Muscle of back (tissue), 13 donors: ENCODE measurements around the gene FXYD5. TPM values are rescaled to one million over a fixed set of nuclear protein-coding genes. Genes with fewer than 3 reads are reported as not detected.

Experiments used
- DNase-seq, 3 donors: peaks; one replicate each; pipeline versions ENCODE4 v3.0.0 to v3.0.0-alpha.2; 2013
- long read RNA-seq, 9 donors: transcript quantifications; one replicate each; lab custom pipeline, GENCODE V29; 2026
- polyA plus RNA-seq, 10 donors: library from polyadenylated mRNA; unstranded; fragments of 120-200 nt; gene quantifications; one replicate each; pipeline ENCODE4 v1.2.1, GENCODE V29; 2013; ENCODE audit not compliant: insufficient read length in 10 of 10

FXYD5 gene, protein sequence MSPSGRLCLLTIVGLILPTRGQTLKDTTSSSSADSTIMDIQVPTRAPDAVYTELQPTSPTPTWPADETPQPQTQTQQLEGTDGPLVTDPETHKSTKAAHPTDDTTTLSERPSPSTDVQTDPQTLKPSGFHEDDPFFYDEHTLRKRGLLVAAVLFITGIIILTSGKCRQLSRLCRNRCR
- polyA plus RNA-seq = 10 to 100 TPM; 16.8 to 41.1 (median 22.9) TPM
- long read RNA-seq, donor 1, transcript FXYD5-204 (9 exons, 872 nt) = major isoform, 6 of 8 reads
- long read RNA-seq, donor 1, partial matches to known transcripts = 0 of 8 reads
- long read RNA-seq, donor 1, other reads (novel, unspliced or antisense) = 0 of 8 reads
- long read RNA-seq, donor 2, partial matches to known transcripts = 0 of 4 reads
- long read RNA-seq, donor 2, other reads (novel, unspliced or antisense) = 0 of 4 reads
- long read RNA-seq, donor 3 = 0 reads
- long read RNA-seq, donor 4, transcript FXYD5-204 (9 exons, 872 nt) = major isoform, 7 of 8 reads
- long read RNA-seq, donor 4, partial matches to known transcripts = 0 of 8 reads
- long read RNA-seq, donor 4, other reads (novel, unspliced or antisense) = 0 of 8 reads
- long read RNA-seq, donor 5, transcript FXYD5-204 (9 exons, 872 nt) = major isoform, 10 of 13 reads
- long read RNA-seq, donor 5, partial matches to known transcripts = 0 of 13 reads
- long read RNA-seq, donor 5, other reads (novel, unspliced or antisense) = 0 of 13 reads
- long read RNA-seq, donor 6, transcript FXYD5-204 (9 exons, 872 nt) = major isoform, 7 of 8 reads
- long read RNA-seq, donor 6, partial matches to known transcripts = 0 of 8 reads
- long read RNA-seq, donor 6, other reads (novel, unspliced or antisense) = 0 of 8 reads
- long read RNA-seq, donor 7, partial matches to known transcripts = 0 of 2 reads
- long read RNA-seq, donor 7, other reads (novel, unspliced or antisense) = 0 of 2 reads
- long read RNA-seq, donor 8, transcript FXYD5-204 (9 exons, 872 nt) = major isoform, 6 of 9 reads
- long read RNA-seq, donor 8, partial matches to known transcripts = 0 of 9 reads
- long read RNA-seq, donor 8, other reads (novel, unspliced or antisense) = 0 of 9 reads
- long read RNA-seq, donor 9, partial matches to known transcripts = 0 of 2 reads
- long read RNA-seq, donor 9, other reads (novel, unspliced or antisense) = 0 of 2 reads

- peak in 2 of 3 donors; percentile 59 to 74 for DNase-seq
These were observed at the start of gene FXYD5 for GRCh38 chr19:35154525-35155406. Gene FXYD5 (plus strand): TSS chr19:35154735. CDS start chr19:35155551, 816 bp downstream.

GRCh38 chr19:35105047-35105410 is 49.5 kb upstream of the FXYD5 start:
- DNase-seq = no peak

GRCh38 chr19:35105411-35106290 is 48.9 kb upstream of the FXYD5 start:
- no peak for DNase-seq

DNA sequence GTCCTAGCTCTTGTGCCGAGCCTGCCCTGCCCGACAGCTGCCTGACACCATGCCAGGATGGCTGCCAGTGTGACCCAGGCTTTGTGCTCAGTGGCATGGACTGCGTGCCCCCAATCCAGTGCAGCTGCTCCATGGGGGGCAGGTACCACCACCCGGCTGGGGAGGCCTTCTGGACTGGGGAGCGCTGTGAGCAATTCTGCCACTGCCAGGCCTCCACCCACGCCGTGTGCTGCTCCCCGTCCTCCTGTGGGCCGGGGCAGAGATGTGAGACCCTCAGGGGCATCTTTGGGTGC is 48.3 kb upstream of the FXYD5 start:
- no peak for DNase-seq

- no peak for DNase-seq
These were observed 47.5 kb upstream of the FXYD5 start for GRCh38 chr19:35106898-35107541.

DNA sequence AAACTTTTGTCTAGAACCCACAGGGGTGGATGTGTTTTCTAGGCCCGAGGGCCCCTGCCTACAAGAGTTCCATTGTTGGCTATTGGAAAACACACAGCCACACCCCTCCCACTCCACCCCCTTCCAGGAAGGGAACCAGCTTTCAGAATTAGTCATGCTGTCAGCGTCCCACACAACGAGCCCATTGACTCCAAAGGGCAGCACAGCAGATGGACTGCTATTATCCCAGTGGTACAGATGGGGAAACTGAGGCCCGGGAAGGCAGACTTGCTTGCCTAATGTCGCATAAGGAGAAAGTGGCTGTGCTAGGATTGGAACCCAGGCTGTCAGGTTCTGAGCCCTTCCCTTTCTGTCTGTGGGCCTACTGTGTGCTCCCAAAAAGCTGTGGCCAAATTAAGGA is 47.0 kb upstream of the FXYD5 start:
- no peak for DNase-seq

DNA sequence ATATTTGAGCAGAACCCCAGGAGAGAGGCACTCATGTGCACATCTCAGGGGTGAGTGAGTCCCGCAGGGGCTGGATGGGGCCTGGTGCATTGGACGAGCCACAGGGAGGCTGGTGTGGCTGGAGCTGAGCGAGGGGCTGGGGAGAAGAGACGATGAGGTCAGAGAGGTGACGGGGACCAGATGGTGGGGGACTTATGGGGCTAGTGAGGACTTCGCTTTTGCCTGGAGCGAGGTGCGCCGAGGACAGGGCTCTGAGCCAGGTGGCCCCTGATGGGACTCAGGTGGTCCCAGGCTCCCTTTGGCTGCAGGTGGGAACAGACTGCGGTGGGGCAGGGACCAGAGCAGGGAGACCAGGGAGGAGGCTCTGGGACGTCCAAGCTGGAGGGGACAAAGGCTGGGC is 45.8 kb upstream of the FXYD5 start:
- no peak for DNase-seq

DNA sequence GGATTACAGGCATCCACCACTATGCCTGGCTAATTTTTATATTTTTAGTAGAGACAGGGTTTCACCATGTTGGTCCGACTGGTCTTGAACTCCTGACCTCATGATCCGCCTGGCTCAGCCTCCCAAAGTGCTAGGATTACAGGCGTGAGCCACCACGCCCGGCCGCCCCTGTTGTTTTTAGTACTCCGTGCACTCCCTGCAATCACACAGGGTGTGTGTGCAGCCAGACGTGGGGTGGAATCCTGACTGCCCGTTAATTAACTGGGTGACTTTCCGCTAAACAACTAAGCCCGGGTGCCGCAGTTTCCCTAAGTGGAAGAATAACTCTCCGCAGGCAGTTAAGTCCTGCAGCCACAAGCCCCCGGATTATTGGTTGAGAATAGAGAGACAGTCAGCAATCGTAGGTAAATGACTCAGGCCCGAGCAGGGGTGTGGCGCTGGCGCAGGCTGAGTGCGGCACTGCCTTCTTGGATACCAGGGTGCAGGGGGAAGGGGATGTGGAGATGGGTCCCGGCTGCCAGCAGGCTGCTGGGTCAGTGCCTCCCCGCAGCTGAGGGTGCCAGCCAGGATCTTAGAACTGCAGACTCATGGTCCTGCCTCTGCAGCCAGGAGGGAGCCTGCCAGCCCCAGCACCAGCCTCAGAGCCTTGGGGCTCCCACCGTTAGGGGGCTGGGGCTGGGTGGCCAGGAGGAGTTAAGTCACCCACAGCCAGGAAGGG is 45.0 kb upstream of the FXYD5 start:
- no peak for DNase-seq

GRCh38 chr19:35110974-35111373 is 43.6 kb upstream of the FXYD5 start:
- DNase-seq = no peak

DNA sequence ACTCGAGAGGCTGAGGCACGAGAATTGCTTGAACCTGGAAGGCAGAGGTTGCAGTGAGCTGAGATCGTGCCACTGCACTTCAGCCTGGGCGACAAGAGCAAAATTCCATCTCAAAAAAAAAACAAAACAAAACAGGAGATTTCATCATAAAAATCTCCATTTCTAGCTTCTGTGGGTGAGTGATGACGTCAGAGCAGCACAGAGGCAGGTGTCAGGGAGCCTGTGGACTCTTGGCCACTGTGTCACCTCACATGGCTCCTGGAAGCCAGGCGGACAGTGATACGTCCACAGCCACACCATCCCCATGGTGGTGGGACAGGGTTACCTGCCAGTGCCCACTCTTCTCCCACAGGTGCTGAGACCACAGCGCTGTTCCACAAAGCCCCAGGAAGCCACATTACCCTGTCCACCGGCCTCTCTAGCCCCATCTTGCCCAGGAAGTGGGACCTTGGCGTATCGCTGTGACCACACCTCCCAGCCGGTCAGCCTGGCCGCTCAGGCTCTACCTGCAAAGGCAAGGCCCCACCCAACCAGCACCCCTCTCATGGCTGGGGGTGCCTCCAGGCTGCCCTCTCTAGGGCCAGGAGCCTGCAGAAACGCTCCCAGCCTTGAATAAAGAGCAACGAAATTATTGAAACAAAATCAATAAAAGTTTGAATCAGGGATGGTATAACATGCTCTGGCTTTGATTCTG is 41.4 kb upstream of the FXYD5 start:
- no peak for DNase-seq

DNA sequence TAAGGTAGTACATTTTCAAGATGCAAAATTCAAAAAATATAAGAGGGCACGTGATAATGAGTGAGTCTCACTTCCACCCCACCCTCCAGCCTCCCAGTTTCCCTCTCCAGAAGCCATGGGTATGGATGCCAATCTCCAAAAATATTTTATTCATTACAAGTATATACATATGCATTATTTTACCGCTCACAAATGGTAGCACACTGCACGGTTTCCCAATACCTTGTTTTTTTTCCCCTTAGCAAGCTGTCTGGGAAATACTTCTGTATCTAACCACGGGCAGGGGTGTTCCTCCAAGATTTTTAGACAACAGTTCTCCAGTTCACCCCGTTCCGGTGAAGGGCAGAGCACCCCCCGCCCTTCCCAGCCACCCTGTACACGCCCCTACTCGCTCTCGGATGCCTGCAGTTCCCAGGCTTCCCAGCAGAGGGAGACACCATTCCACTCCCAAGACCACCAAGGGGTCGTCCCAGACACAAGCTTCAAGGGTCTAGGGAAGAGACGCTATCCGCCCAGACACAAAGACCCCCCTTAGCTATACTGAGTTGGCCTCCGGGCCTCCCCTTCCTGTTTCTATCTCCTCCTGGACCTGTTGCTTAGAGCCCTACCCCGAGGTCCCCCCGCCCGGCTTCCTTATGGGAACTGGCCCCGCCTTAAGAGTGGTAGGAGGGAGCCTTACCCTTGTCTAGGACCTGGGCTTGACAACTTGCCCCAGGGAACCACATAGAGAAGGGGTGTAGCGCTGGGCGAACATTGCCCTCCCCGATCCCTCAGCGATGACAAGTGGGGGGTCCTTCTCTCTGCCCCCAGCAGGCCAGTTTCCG is 40.0 kb upstream of the FXYD5 start:
- DNase-seq = peak; percentile 66 to 85 (median 85)

- DNase-seq = no peak
These were observed 39.2 kb upstream of the FXYD5 start, which contains the start of gene FXYD3 for GRCh38 chr19:35115177-35115951. Gene FXYD3 (plus strand): TSS chr19:35115823. CDS start chr19:35119377, 3,554 bp downstream.

DNA sequence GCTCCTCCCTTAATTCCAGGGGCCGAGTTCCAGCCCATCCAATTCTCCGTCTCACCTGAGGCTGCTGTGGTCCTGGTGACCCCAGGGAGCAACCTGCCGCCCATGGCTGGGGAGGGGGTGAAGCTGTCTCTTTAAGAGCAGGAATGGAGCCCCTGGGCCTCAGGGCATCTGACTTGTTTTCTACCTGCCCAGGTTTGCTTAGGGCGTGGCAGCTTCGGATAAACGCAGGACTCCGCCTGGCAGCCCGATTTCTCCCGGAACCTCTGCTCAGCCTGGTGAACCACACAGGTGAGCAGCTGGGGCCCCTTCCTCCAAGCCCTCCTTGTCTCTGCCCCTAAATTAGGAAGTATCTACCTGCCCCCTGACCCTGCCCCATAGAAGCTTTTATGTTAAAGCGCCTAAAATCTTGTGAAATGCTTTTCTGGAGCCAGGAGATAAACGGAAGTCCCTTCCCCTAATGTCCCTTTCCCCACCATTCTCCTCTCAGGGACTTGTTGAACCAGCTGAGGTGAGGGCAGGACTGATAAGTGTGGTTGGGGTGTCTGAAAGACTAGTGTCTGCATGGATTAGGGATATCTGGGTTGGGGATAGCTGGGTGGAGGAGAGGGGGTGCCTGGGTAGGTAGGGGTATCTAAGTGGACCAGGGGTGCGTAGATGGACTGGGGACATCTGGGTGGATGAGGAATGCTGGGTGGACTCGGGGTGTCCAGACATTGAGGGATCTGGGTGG is 38.3 kb upstream of the FXYD5 start:
- DNase-seq = no peak

GRCh38 chr19:35117116-35117515 is 37.4 kb upstream of the FXYD5 start:
- DNase-seq = no peak

- no peak for DNase-seq
These were observed 36.7 kb upstream of the FXYD5 start for GRCh38 chr19:35117799-35118198.
